B cell (primary cell): Measurements from ENCODE around the gene PLG. TPM values are rescaled to one million over a fixed set of nuclear protein-coding genes. Genes with fewer than 3 reads are reported as not detected.

ENCODE experiments used
- ATAC-seq: fragments of 200-7000 bp; cut with Tn5 transposase; one replicate; pipeline ENCODE4 v1.10.0; 2021; ENCODE audit warnings: low read depth, mild to moderate bottlenecking, moderate number of reproducible peaks, moderate library complexity
- CTCF ChIA-PET: fragments of 350-600 bp; sonication (Branson Sonifier 250); formaldehyde crosslinking; loops from one replicate; lab custom pipeline; 2021; ENCODE audit warnings: antibody characterized with exemption, inconsistent platforms; lab: Charles Lee
- POLR2A ChIA-PET: fragments of 350-600 bp; sonication (Branson Sonifier 250); formaldehyde crosslinking; loops from one replicate; lab custom pipeline; 2021; ENCODE audit warnings: antibody characterized with exemption; lab: Charles Lee
- DNase-seq: peaks from one replicate; pipeline ENCODE4 v3.0.0; 2013
- H2AFZ ChIP-seq: 2 replicates; pipeline ENCODE4 v1.6.1; 2012; ENCODE audit warnings: mild to moderate bottlenecking, low read depth, low read length; ENCODE audit not compliant: insufficient read depth, poor library complexity, severe bottlenecking
- H3K27ac ChIP-seq, 2 donors: 1 replicate in 1 of 2; 2 replicates in 1 of 2; pipeline ENCODE4 v1.5.1; 2012 to 2013; ENCODE audit warnings: low read length in 2 of 2, mild to moderate bottlenecking in 2 of 2, moderate library complexity in 1 of 2
- H3K27me3 ChIP-seq, 4 experiments: fragments of 200-600 bp in 1 of 4; sonication (generic) in 1 of 4; replicated peaks in 1 of 4; 1 replicate in 2 of 4; 2 replicates in 2 of 4; pipeline versions ENCODE4 v1.6.1 to v1.7.0; 2013 to 2016; ENCODE audit warnings: low read length in 3 of 4, mild to moderate bottlenecking in 2 of 4, mixed read lengths in 1 of 4, moderate library complexity in 1 of 4; ENCODE audit not compliant: insufficient read depth in 4 of 4, control insufficient read depth in 3 of 4; ENCODE audit errors: control extremely low read depth in 1 of 4
- H3K36me3 ChIP-seq, 2 experiments: replicated peaks in 1 of 2; 1 replicate in 1 of 2; 2 replicates in 1 of 2; pipeline versions ENCODE4 v1.6.1 to v1.7.1; 2013; ENCODE audit warnings: low read length in 1 of 2; ENCODE audit not compliant: insufficient read depth in 2 of 2, control insufficient read depth in 1 of 2; ENCODE audit errors: control extremely low read depth in 1 of 2, extremely low read depth in 1 of 2
- H3K4me1 ChIP-seq, 2 donors: fragments of 200-600 bp in 1 of 2; sonication (generic) in 1 of 2; 1 replicate in 1 of 2; 2 replicates in 1 of 2; pipeline versions ENCODE4 v1.5.1 to v1.6.1; 2013 to 2017; ENCODE audit warnings: low read length in 2 of 2; ENCODE audit not compliant: control insufficient read depth in 2 of 2, insufficient read depth in 2 of 2
- H3K4me2 ChIP-seq: replicated peaks from 2 replicates; pipeline ENCODE3; 2012; ENCODE audit warnings: mild to moderate bottlenecking, low read depth, low read length; ENCODE audit not compliant: poor library complexity, severe bottlenecking
- H3K4me3 ChIP-seq, 5 experiments: fragments of 200-600 bp in 1 of 5; sonication (generic) in 1 of 5; 1 replicate in 3 of 5; 2 replicates in 2 of 5; pipeline versions ENCODE4 v1.5.1 to v1.7.0; 2011 to 2016; ENCODE audit warnings: low read length in 4 of 5, mild to moderate bottlenecking in 4 of 5, low read depth in 2 of 5, control low read depth in 1 of 5, moderate library complexity in 1 of 5; ENCODE audit not compliant: insufficient read depth in 1 of 5; ENCODE audit errors: control extremely low read depth in 1 of 5, extremely low read depth in 1 of 5
- H3K79me2 ChIP-seq: fragments of 200-600 bp; sonication (generic); one replicate; pipeline ENCODE4 v1.6.0; 2016; ENCODE audit warnings: low read length; ENCODE audit not compliant: control insufficient read depth, insufficient read depth
- H3K9ac ChIP-seq: fragments of 200-600 bp; sonication (generic); 2 replicates; pipeline ENCODE4 v1.6.1; 2017; ENCODE audit warnings: mild to moderate bottlenecking, low read length, moderate library complexity
- H3K9me3 ChIP-seq, 3 donors: one replicate each; pipeline versions ENCODE4 v1.6.1 to v1.7.1; 2013; ENCODE audit warnings: low read length in 2 of 3; ENCODE audit not compliant: control insufficient read depth in 2 of 3, insufficient read depth in 1 of 3; ENCODE audit errors: control extremely low read depth in 1 of 3
- H4K20me1 ChIP-seq: 2 replicates; pipeline ENCODE4 v1.6.0; 2012; ENCODE audit warnings: mild to moderate bottlenecking, low read length; ENCODE audit not compliant: insufficient read depth, control insufficient read depth, poor library complexity, severe bottlenecking
- H3K27ac Mint-ChIP-seq: one replicate; pipeline ENCODE4 v1.8.0; 2021; ENCODE audit warnings: mixed read lengths
- H3K27me3 Mint-ChIP-seq: one replicate; pipeline ENCODE4 v1.8.0; 2021; ENCODE audit warnings: mixed read lengths
- H3K4me1 Mint-ChIP-seq: one replicate; pipeline ENCODE4 v1.8.0; 2021; ENCODE audit warnings: mixed read lengths
- H3K4me3 Mint-ChIP-seq: one replicate; pipeline ENCODE4 v1.8.0; 2021; ENCODE audit warnings: mixed read lengths
- H3K9me3 Mint-ChIP-seq: one replicate; pipeline ENCODE4 v1.8.0; 2022; ENCODE audit warnings: mixed read lengths; ENCODE audit not compliant: insufficient read depth
- EZH2 ChIP-seq: IDR thresholded peaks from 2 replicates; pipeline ENCODE4 v1.6.1; 2012; ENCODE audit warnings: borderline replicate concordance, low read depth, mild to moderate bottlenecking, moderate library complexity, low read length; ENCODE audit not compliant: insufficient read depth, poor library complexity, severe bottlenecking
- WGBS: methylation state at CpG from one replicate; pipeline ENCODE4 v1.1.5; 2013; ENCODE audit warnings: missing lambda C conversion rate; ENCODE audit not compliant: insufficient coverage; 5-methylcytosine and 5-hydroxymethylcytosine counted together
- intact Hi-C: fragments of 100-400 bp; cut with micrococcal nuclease; formaldehyde crosslinking; loops from one replicate; pipeline ENCODE4 v1.10.0; 2022
- polyA plus RNA-seq: library from polyadenylated mRNA; depleted of rRNA; stranded (reverse); fragments of >200 nt; gene quantifications from 2 replicates; pipeline ENCODE4 v1.2.3, GENCODE V29; 2012
- total RNA-seq, 2 donors: library from RNA; stranded (reverse); fragments of 120-200 nt in 1 of 2; gene quantifications; 1 replicate in 1 of 2; 2 replicates in 1 of 2; pipeline versions ENCODE4 v1.2.3 to v1.2.4, GENCODE V29; 2013 to 2022
- TF ChIP-seq, protein P1 (sequence below): fragments of 200-600 bp; IDR thresholded peaks from one replicate; pipeline ENCODE4 v1.8.0; 2022; ENCODE audit warnings: antibody characterized with exemption, mild to moderate bottlenecking

Gene PLG
- total and polyA plus RNA-seq, 2 donors (not counting 1 experiment from before 2014, with no cell fraction given): 0.32 TPM; not detected in 1

DNA sequence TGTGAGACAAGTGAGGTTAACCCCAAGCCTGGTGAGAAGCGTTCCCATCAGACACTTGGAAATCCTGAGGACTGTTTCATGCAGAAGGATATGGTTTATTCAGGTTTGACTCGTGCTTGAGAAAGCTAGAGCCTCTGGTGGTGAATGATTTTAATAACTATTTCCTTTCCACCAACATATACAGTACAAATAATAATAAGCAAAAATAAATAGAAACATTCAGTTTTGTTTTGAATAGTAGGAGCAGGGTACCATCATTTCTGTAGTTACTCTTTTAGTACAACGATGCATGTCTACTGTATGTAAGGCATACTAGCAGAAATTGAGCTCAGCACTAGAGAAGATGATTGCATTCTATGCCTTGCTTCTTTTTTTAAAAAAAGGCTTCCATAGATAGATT lies 33.5 kb downstream of the PLG start:
- no peak for ATAC-seq
- CTCF ChIA-PET: no interaction called here
- POLR2A ChIA-PET: no interaction called here

DNA sequence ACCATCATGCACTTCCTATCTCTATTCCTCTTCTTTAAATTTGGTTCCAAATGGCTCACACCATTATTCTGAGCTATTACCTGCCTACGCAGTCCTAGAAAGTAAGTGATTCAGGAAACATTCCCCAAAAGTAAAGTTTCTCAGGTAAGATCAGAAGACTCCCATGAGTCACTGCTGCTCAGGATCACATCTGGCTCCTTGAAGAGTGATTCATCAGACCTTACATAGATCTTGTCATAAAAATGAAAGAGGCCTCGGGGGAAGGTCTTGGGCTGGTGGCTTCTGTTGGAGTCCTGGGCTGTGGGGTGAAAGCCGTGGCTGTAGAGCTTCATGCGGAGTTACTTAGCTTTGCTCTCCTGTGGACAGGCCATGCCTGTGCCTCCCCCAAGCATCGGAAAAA lies 35.9 kb downstream of the PLG start:
- Histone ChIP-seq H3K4me3 (no peak overlapping the region), H3K4me1 (peaks cover 5 to 23% of the 10 kb centered on the region in 2 donors), H3K9me3 (no peaks in the 10 kb centered on the region), H3K79me2 (no peaks in the 10 kb centered on the region), H2AFZ (no peak overlapping the region), H3K4me2 (no peak overlapping the region), H3K9ac (no peak overlapping the region), H3K27ac (no peak overlapping the region), H4K20me1 (no peaks in the 10 kb centered on the region), H3K36me3 (no peaks in the 10 kb centered on the region), H3K27me3 (peaks cover 0 to 4% (median under 1%) of the 10 kb centered on the region in 4 experiments)
- no peak overlapping the region for H3K4me3 Mint-ChIP-seq
- ATAC-seq (no peak), DNase-seq (no peak)
- intact Hi-C loops: no loop called here
- POLR2A ChIA-PET: no interaction called here
- H3K9me3 Mint-ChIP-seq: no peaks in the 10 kb centered on the region
- no peak for TF ChIP-seq EZH2
- TF ChIP-seq, protein P1, sequence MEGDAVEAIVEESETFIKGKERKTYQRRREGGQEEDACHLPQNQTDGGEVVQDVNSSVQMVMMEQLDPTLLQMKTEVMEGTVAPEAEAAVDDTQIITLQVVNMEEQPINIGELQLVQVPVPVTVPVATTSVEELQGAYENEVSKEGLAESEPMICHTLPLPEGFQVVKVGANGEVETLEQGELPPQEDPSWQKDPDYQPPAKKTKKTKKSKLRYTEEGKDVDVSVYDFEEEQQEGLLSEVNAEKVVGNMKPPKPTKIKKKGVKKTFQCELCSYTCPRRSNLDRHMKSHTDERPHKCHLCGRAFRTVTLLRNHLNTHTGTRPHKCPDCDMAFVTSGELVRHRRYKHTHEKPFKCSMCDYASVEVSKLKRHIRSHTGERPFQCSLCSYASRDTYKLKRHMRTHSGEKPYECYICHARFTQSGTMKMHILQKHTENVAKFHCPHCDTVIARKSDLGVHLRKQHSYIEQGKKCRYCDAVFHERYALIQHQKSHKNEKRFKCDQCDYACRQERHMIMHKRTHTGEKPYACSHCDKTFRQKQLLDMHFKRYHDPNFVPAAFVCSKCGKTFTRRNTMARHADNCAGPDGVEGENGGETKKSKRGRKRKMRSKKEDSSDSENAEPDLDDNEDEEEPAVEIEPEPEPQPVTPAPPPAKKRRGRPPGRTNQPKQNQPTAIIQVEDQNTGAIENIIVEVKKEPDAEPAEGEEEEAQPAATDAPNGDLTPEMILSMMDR: no peak
- H3K4me1 Mint-ChIP-seq: peaks cover 31% of the 10 kb centered on the region
- WGBS: 93% methylated on average over 3 of the region's 5 CpGs
- CTCF ChIA-PET: no interaction called here
- peaks cover 31% of the 10 kb centered on the region for H3K27me3 Mint-ChIP-seq
- no peak overlapping the region for H3K27ac Mint-ChIP-seq

More for the DNA sequence above, 33.5 kb downstream of the PLG start:
- Histone ChIP-seq H3K4me2 (no peak overlapping the region), H3K79me2 (no peaks in the 10 kb centered on the region), H3K27me3 (peaks cover 0 to 9% (median 3%) of the 10 kb centered on the region in 4 experiments), H2AFZ (no peak overlapping the region), H3K4me1 (peaks cover 0 to 8% of the 10 kb centered on the region in 2 donors), H3K36me3 (no peaks in the 10 kb centered on the region), H3K9ac (no peak overlapping the region), H4K20me1 (no peaks in the 10 kb centered on the region), H3K27ac (no peak overlapping the region), H3K9me3 (no peaks in the 10 kb centered on the region), H3K4me3 (no peak overlapping the region)
- no peak for DNase-seq
- H3K9me3 Mint-ChIP-seq: no peaks in the 10 kb centered on the region
- H3K4me3 Mint-ChIP-seq: no peak overlapping the region
- intact Hi-C loops: no loop called here
- H3K4me1 Mint-ChIP-seq: peaks cover 9% of the 10 kb centered on the region
- TF ChIP-seq EZH2: no peak
- TF ChIP-seq, protein P1: no peak
- peaks cover 37% of the 10 kb centered on the region for H3K27me3 Mint-ChIP-seq
- WGBS: no CpG with 5 or more reads among the region's 3 CpGs
- no peak overlapping the region for H3K27ac Mint-ChIP-seq
